GM18870 (cell line): ENCODE results near the gene SDHAF4.
"Not testable (repeated sequence)": the region's sequence is repeated elsewhere in the genome, so short reads cannot be mapped to it uniquely, and the experiment has no call there.

Source experiments
- ATAC-seq: cut with Tn5 transposase; IDR thresholded peaks from one replicate; pipeline ENCODE4 v1.9.1; 2021; ENCODE audit warnings: moderate library complexity; ENCODE audit not compliant: unreplicated experiment

The SDHAF4 gene

DNA sequence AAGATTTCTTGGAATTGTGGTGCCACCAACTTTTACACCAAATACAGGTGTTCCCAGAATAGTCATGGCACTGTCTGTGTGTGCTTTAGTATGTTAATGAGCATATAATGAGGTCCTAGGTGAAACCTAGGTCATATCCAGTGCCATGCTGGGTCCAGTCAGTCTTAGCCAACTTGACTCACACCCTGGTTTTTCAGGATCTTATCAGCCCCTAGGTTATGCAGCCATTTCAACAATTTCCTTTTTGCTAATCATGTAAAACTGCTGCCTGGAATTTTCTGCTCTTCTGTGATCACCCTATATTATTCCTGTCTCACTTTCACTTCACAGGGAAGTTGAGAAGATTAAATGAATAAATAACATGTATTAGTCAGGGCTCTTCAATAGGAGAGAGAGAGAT, 23.7 kb downstream of the SDHAF4 start:
- ATAC-seq = no peak

DNA sequence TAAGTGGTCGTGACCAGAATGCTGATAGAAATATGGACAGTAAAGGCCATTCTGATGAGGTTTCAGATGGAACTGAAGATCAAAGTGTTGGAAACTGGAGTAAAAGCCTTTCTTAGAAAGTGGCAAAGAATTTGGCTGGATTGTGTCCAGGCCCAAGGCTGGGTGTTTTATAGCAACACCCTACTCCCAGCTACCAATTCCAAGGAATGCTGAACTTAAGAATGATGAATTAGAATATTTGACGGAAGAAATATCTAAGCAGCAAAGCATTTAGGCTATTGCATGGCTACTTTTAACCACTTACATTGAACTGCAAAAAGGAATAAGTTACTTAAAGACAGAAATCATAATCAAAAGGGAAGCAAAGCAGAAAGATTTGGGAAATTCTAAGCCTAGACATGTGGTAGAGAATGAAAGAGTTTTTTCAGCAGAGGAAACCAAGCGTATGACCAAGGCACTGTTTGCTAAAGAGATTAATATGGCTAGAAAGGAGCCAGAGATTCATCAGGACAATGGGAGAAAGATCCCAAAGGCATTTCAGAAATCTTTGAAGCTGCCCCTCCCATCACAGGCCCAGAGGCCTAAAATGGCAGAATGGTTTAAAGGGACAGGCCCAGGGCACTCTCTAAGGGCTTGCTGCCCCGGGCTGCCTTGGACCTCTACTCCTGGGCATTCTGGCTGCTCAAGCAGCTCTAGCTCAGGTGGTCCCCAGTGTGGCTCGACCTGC, 25.8 kb downstream of the SDHAF4 start:
- no peak for ATAC-seq

DNA sequence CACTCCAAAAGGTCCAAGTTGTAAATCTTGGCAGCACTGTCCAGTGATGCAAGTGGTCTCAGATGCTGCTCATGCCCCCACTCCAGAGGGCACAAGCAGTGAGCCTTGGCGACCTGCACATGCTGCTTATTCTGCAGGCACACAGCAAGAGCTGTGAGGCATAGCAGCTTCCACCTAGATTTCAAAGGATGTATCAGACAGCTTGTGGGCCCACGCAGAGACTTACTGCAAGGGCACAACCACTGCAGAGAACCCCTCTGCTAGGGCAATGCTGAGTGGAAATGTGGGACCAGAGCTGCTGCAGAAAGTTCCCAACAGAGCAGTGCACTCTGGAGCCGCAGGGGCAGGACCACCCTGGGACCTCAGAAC, 26.4 kb downstream of the SDHAF4 start:
- ATAC-seq = no peak

DNA sequence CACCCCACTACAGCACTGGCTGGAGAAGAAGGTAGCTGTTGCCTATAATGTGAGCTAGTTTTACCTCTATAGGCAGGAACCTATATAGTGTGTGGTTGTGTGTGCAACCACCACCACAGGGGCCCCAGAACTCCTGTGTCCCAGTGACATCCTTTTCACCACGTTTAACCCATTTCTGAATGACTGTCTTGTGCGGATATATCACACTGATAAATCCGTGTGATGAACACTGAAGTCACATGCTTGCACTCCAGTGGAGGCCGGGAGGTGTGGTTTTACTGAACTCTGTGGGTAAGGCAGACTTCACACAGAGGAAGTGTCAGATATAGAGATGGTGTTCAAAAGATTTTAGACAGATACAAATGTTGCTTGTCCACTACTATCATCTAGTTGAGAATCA, 32.5 kb downstream of the SDHAF4 start:
- ATAC-seq = no peak

DNA sequence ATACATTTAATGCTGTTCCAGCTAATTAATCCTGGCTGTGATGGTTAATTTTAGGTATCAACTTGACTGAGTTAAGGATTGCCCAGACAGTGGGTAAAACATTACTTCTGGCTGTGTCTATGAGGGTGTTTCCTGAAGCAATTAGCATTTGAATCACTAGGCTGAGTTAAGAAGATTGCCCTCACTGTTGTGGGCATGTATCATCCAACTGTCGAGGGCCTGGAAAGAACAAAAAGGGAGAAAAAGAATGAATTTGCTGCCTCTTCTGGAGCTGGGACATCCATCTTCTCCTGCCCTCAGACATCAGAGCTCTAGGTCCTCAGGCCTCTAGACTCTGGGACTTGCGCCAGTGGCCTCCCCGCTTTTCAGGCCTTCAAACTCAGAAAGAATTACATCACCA, 34.3 kb downstream of the SDHAF4 start:
- no peak for ATAC-seq

DNA sequence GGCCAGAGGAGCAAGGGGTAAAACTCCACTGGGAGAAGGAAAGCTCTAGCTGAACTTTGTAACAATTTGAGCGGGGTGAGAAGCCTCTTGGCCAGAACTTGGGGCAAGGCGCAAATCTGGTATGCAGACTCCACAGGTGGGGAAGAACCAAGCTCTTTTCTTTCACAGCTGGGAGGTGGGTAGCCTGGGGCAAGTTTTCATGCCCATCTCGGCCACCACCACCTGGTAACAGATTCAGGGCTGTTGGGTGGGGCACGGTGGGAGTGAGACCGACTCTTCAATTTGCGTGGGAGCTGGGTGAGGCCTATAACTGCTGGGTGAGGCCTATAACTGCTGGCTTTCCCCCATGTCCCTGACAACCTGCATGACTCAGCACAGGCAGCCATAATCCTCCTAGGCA, 37.5 kb downstream of the SDHAF4 start:
- ATAC-seq = no peak

DNA sequence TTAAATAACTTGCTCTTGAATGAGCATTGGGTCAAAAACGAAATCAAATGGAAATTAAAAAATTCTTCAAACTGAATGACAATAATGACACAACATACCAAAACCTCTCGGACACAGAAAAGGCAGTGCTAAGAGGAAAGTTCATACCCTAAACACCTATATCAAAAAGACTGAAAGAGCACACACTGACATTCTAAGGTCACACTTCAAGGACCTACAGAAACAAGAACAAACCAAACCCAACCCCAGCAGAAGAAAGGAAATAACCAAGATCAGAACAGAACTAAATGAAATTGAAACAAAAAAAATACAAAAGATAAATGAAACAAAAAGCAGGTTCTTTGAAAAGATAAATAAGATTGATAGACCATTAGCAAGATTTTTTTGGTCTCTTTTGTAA, 40.6 kb downstream of the SDHAF4 start:
- ATAC-seq = not testable (repeated sequence)

DNA sequence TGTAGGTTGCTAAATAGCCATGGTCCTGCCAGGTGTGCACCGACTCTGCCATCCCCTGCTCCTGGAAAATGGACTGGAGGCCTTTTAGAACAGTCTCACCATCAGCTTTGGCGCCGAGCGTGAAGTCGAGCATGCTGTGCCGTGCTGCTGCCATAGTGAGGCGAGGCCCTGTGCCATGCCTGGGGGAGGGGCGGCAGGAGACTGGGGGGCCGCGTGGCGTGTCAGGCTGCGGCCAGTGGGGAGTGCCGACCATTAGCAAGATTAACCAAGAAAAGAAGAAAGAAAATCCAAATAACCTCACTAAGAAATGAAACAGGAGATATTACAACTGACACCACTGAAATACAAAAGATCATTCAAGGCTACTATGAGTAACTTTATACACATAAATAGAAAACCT, 42.5 kb downstream of the SDHAF4 start:
- ATAC-seq = not testable (repeated sequence)

DNA sequence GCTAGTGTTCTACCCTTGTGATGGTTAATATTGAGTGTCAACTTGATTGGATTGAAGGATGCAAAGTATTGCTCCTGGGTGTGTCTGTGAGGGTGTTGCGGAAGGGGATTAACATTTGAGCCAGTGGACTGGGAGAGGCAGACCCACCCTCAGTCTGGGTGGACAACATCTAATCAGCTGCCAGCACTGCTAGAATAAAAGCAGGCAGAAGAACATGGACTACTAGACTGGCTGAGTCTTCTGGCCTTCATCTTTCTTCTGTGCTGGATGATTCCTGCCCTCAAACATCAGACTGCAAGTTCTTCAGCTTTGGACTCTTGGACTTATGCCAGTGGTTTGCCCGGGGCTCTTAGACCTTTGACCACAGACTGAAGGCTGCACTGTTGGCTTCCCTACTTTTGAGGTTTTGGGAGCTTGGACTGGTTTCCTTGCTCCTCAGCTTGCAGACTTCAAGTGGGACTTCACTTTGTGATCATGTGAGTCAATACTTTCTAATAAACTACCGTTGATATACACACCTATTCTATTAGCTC, 50.1 kb downstream of the SDHAF4 start:
- no peak for ATAC-seq

DNA sequence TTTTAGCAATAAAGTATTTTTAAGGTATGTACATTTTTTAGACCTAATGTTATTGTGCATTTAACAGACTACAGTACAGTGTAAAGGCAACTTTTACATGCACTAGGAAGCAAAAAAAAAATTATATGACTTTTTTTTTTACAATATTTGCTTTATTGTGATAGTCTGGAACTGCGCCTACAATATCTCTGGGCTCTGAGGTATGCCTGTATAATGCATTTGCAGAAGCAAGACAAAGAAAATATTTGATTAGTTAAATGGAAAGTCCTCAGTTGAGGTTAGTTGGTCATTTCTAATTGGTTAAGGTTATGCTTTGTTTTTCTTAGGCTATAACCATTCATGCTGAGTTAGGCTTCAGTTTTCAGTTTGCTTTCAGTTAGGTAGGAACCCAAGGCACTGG, 54.0 kb downstream of the SDHAF4 start:
- no peak for ATAC-seq

DNA sequence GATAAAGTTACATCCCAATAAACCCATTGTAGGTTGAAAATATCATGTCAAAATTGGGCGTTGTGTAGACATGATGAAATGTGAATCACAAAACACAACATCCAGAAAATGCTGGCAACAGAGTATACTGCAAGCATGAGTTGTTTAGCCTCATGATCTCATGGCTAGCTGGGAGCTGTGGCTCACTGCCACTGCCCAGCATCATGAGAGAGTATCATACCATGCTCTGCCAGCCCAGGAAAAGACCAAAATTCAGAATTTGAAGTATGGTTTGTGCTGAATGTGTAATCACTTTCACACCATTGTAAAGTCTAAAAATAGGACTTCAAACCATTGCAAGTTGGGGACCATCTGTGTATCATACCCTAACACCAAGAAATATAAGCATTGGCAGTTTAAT, 55.7 kb downstream of the SDHAF4 start:
- ATAC-seq = no peak

DNA sequence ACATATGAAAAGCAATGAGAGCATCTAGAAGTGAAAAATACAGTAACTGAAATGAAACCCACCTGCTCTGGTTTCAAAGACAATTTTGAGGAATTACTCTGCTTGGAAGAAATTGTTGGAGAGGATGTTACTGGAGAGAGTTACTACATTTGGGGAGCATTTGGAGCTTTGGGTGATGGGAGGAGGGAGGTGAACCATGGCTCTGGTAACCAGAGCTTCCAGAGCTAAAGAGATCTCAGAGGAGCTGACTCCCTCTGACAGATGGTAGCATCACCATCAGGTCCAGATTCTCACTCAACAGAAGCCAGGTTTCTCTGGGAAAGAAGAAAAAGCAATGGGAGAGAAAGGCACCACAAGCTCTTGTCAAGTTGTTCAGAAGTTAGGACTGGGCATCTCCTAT, 58.7 kb downstream of the SDHAF4 start:
- no peak for ATAC-seq

DNA sequence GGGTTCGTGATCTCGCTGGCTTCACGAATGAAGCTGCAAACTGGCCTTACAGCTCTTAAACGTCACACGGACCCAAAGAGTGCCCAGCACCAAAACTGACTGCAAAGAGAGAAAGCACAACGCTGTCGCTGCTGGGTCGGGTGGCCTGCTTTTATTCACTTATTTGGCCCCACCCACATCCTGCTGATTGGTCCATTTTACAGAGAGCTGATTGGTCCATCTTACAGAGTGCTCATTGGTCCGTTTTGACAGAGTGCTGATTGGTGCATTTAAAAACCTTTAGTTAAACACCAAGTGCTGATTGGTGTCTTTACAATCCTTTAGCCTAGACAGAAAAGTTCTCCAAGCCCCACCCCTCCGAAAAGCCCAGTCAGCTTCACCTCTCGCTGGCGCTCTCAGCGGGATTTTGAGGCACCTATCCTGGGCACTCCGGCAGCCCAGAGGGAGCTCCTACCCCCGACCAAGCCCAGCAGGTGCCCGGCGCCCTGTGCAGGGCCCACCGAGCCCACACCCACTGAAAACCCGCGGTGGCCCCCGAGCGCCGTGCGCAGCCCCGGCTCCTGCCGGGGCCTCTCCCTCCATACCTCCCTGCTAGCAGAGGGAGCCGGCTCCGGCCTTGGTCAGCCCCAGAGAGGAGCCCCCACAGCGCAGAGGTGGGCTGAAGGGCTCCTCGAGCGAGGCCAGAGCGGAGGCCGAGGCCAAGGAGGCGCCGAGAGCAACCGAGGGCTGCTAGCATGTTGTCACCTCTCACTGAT, 60.9 kb downstream of the SDHAF4 start:
- no peak for ATAC-seq

DNA sequence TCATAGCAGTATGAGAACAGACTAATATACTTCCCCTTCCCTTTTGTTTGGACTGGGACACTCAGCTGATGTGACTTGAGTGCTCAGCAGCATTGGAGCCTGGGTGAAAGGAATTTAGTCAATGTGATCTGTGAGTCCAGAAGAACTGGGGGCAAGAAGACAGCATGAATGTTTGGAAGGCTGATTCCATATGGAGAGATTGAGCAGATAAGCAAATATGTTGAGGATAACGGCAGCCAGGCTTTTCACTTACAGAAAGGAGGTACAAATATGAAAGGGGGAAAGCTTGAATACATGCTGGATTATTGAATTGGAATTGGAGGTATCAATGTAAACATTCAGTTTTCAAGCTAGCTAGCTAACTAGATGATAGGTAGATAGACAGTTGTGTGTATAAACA, 63.2 kb downstream of the SDHAF4 start:
- ATAC-seq = no peak

DNA sequence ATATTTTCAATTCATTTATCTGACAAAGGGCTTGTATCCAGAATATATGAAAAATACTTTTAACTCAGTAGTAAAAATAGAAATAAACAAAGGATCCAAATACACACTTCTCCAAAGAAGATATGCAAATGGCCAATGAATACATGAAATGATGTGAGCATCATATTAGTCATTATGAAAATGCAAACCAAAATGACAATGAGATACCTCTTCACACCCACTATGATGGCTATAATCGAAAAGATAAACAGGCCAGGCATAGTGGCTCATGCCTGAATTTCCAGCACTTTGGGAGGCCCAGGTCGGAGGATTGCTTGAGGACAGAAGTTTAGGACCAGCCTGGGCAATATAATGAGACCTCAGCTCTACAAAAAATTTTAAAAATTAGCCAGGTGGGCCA, 67.1 kb downstream of the SDHAF4 start:
- no peak for ATAC-seq

DNA sequence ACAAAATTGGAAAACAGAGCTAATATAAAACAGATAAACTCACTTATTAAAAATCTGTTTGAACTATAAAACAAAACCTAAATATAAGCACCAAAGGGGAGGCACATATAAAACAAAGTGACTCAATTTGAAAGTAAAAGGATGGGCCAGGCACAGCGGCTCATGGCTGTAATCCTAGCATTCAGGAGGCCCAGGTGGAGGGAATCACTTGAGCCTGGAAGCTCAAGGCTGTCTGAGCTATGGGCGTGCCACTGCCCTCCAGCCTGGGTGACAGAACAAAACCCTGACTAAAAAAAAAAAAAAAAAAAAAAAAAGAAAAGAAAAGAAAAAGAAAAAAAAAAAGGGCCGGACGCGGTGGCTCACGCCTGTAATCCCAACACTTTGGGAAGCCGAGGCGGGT, 69.9 kb downstream of the SDHAF4 start:
- ATAC-seq = no peak

DNA sequence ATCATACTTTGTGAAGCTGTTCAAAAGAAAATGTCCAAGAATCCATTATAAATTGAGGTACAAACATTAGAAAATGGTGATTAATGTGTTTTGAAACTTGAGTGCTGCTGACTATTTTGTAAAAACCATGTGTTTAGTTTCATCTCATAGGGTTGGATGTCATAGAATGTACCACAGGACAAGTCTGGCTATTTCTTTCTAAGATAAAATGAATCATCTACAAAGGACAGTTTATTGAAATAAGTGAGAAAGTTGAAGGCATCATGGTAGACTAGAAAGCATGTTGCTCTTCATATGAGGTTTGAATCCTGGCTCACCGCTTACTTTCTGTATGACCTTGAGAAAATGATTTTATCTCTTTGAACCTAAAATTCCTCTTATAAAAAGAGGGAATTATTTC, 71.7 kb downstream of the SDHAF4 start:
- no peak for ATAC-seq
